ENCODE data around the gene SPINK13. TPM values are rescaled to one million over a fixed set of nuclear protein-coding genes. Genes with fewer than 3 reads are reported as not detected.

The SPINK13 gene, protein sequence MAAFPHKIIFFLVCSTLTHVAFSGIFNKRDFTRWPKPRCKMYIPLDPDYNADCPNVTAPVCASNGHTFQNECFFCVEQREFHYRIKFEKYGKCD
- not detected in 5 replicates for total RNA-seq (2022; extraction: Qiagen RNA extraction; ENCODE audit: low read depth)

DNA sequence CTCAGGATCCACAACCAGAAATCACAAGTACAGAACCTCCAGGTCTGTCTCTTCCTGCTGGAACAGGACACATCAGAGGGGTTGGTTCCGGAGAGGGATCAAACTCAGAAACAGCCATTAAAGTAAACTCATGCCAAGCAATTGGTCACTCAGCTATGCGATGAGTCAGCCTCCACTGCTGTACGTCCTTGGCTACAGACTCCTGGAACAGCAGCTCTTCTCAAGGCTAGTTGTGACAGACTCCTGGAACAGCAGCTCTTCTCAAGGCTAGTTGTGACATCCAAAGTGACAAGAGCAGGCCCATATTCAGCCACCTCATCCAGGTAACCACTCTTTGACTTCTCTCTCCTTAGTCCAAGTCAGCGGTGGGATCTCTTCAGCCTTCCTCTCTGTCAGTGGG is at the start of gene SPINK13:
SPINK13 (plus strand) TSS at position 229 of the 400 bp plus-strand sequence. CDS start 1,279 bp downstream, outside the sequence.

DNA sequence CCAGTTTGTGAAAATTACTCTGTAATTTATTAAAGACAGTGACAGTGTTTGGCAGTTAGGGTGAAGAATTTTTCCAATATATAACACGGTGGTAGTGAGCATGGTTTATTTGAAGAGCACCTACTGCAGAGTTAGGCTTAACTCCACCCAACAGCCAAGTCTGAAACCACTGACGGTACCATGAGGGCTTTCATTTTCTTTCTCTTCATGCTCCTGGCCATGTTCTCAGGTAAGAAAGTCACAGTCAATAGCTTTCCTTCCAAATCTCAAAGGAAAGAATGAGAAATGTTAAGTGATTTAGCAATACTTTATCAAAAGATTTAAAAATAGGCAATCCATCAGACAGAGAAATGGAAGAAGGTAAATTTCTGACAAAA is 30.2 kb upstream of the SPINK13 start, which contains the start of gene MARCOL:
MARCOL (plus strand) TSS at position 108 of the 377 bp plus-strand sequence; CDS start at position 181, 73 bp downstream.

DNA sequence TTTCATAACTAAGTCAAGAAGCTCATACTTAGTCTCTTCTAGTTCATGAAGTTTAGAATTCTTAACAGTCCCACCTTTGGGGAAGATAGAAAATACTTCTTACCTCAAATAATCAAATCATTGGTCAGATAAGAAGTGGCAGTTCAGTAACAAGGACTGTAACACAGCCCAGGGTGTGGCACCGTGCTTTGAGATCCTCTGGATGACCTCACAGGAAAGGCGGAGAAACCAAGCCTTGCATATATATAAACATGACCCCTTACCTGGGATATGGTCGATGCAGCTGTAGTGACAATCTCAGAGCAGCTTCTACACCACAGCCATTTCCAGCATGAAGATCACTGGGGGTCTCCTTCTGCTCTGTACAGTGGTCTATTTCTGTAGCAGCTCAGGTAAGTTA is 43.6 kb downstream of the SPINK13 start, which contains the start of gene SPINK7:
SPINK7 (plus strand) TSS at position 271 of the 400 bp plus-strand sequence; CDS start at position 332, 61 bp downstream.

DNA sequence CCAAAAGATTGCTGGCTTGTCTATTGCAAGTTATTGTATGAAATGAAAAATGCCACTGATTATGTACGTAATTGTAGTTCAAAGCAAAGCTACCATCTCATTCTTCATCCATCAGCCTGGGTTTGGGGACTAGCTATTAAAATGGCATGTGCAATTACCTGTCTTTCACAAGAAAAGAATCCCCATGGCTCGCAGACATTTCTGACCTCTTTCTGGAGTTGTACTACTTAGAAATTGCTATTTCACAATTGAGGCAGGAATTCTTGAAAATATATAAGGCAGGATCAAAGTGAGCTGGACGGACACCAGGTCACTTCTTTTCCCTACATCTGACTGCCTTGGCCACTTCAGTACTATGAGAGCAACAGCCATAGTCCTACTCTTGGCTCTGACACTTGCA is 66.7 kb downstream of the SPINK13 start, which contains the start of gene SPINK9:
SPINK9 (plus strand) TSS at position 301 of the 400 bp plus-strand sequence; CDS start at position 356, 55 bp downstream.

Other genes with a start within 250 kb of the SPINK13 start
- gene SPINK5, start 204.8 kb upstream of the SPINK13 start, total RNA-seq (2022; extraction: Qiagen RNA extraction; ENCODE audit: low read depth): not detected in 5 replicates
- gene SPINK14, start 100.2 kb upstream of the SPINK13 start, total RNA-seq (2022; extraction: Qiagen RNA extraction; ENCODE audit: low read depth): not detected in 5 replicates
- 0.52 to 1.7 TPM (median 0.65 TPM) in 3 of 5 replicates, not detected in the others for gene SPINK6, start 65.8 kb upstream of the SPINK13 start, total RNA-seq (2022; extraction: Qiagen RNA extraction; ENCODE audit: low read depth)
- gene MARCOL, start 30.3 kb upstream of the SPINK13 start, total RNA-seq (2022; extraction: Qiagen RNA extraction; ENCODE audit: low read depth): not detected in 5 replicates
- not detected in 5 replicates for gene SPINK7, start 43.6 kb downstream of the SPINK13 start, total RNA-seq (2022; extraction: Qiagen RNA extraction; ENCODE audit: low read depth)
- gene SPINK9, start 66.8 kb downstream of the SPINK13 start, total RNA-seq (2022; extraction: Qiagen RNA extraction; ENCODE audit: low read depth): not detected in 5 replicates
- gene FBXO38, start 115.2 kb downstream of the SPINK13 start, total RNA-seq (2022; extraction: Qiagen RNA extraction; ENCODE audit: low read depth): 14.7 to 20.6 TPM (median 20.4 TPM) in 5 replicates